Stimulated activated CD8-positive, alpha-beta memory T cell treated with anti-CD3 and anti-CD28 coated beads, Interleukin-2, amount 100 ng/mL, for 48 hours (primary cell): ENCODE results near the gene HDAC4.

Source experiments
- DNase-seq, 2 donors: peaks; one replicate each; pipeline ENCODE4 v3.0.0-alpha.2; 2020; ENCODE audit warnings: low read depth in 2 of 2

HDAC4 gene

DNA sequence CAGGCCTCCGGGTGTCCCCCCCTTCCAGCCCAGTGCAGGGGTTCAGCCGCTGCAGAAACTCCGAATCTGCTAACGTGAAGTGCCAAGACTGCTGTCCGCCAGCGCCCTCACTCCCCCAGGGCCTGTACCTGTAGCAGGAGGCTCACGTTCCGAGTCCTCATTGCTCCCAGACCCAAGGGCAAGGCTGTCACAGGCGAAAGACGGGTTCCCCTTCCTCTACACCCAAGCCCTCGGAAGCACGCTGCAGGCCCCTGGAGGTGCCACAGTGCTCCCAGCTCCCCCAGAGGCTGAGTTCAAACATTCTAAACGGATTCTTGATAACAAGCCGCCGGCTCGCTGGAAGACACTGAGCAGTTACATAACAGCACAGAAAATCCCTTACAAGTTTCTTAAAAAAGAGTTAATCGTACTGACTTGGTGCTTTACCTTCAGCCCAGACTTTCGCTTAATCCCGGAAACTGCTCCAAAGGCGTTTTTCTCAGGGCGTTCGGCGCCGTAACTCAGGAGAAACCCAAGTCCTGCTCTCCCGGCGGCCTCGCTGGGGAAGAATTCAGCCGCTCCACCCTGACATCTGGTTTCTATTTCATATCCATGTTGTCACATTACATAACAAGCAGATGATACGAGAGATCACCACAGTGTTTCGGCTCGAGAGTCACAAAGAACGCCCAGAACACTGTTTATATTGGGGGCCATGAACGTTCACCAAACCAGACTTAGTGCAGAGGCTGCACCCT, 92.0 kb downstream of the HDAC4 start:
- DNase-seq = no peak

DNA sequence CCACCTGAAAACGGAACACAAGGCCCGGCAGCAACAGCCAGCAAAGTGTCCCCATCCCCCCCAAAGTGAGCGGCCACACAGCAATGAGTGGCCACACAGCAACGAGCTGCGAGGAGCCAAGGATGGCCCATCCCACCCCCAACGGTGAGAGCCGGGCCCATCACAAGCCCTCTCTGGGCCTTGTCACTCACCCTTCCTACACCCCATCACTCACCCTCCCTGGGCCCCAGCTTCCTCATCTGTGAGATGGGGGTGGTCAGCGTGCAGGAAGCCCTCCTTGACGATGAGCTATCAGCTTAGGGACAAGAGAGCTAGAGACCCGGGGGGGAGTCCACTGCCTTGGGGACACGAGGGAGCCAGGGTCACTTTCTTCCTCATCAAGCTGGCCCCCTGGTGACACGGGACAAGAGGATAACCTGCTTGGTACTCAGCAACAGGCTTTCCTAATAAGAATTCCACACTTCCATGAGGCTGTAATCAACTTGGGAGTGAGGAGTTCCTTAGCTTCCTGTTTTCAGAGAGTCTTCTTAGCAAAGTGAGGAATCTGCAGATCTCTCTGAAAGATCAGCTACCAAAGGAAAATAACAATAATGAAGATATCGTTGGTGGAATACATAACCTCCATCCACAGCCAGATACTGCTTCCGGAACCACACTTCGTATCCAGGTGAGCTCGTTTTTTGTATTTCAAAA, 92.8 kb downstream of the HDAC4 start:
- no peak for DNase-seq

DNA sequence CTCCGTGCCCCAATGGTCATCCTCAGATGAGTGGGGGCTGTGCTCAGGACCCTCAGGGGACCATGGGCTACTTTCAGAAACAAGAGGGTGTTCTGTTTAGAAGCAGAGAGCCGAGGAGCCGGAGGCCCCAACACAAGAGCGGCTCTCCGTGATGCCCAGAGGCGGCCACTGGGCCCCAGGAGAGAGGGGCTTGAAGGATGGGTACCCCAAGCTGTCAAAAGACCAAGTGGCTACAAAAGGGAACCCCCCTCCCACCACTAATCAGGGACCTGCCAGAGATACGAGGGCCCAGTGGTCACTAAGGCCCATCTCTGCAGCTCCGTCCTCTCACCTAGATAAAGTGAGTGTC, 93.6 kb downstream of the HDAC4 start:
- DNase-seq = no peak

DNA sequence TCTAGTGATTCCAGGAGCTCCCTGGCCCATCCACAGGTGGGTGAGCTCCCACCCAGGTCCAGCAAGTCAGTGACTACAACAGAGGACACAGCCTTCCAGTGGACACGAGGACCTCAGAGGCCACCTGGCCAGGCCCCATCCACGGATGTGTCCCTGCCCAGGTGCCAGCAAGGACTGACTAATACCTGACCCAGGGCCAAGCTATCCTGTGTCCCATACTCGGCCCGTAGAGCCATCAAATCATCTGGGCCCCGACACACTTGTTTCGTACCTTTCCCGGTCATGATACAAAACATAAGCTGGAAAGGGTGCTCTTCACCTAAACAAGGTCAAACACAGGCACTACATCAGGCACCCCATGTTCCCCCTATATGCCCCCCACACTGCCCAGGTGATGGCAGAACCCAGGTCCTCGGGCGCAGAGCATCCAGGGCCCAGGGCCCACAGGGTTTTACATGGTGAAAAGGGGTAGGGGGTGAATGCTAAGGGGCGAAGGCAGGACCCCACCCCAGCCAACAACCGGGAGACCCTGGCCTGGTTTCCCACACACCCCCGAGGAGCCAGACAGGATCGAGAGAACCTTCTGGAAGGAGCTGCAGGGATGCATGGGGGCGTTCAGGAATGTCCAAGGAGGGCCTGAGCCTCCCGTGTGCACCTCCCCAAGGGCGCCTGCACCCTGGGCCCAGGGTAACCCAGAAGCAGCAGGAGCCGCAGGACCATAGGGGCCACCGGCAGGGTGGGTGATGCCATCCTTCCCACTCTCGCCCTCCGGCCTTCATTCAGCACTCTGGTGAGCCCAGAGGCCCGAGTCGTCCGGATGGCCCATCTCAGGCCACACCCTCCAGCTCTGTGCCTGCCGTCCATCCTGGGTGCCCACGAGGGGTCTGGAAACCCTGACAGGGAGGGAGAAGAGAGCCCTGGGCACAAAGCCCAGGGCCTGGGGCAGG, 94.3 kb downstream of the HDAC4 start:
- DNase-seq = no peak

DNA sequence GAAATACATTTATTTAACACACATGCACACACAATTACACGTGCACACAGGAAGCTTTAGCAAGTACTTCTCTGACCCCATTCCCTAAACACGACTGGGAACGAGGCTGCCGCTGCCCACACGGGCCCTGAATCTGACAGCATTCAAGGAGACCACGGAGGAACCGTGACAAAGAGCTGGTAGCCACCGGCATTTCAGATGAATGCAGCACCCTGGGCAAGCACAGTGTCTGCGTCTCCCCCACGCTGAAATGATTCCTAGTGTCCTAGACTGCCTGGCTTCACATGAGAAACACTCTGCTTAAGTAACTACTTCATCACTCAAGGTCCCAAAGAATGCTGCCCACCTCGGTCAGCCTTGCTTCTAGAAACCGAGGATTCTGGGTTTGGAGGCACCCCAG, 95.0 kb downstream of the HDAC4 start:
- DNase-seq = no peak

DNA sequence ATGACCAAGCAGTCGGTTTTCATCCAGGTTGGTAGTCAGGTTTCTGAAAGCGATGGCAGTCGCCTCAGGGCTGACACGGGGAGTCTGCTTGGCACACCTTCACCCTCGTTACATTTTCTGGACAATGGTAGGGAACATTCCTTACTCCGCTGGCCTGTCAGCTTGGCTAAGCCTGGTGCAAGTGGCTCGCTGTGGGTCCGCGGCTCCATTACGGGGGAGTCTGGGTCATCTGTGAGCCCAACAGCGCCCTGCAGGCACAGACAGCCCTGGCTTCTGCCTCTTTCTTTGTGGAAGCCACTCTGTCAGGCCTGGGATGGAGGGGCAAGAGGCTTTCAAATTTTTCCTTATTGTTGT, 95.6 kb downstream of the HDAC4 start:
- DNase-seq = no peak

DNA sequence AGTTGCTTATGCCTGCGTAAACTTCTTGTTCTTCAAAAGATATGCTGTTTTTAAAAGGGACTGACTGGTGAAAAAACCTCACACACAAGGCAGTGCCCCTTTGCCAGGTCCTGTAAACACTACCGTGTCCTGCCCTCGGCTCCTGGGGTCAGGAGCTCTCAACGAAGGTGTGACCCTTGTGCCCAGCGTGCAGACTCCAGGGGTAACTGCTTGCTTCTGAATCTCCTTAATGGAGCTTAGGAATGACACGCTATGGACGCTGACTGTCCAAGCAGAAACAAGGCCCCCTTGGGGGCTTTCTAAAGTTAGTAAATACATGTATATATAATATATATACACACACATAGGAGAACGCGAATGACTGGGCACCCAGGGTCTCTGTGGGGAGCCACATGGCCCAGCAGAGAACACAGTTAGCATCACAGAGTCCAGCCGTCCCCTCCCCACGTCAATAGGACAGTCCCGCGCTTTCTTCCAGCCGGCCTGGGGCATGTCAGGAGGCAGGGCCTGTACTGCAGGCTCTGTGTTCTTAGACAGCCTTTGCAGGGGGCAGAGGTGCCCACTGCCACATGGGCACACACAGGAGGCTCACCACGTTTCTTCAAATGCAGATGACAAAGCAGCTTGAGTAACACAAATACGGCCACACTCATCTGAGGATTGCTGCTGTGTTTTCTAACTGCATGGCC, 96.1 kb downstream of the HDAC4 start:
- no peak for DNase-seq

DNA sequence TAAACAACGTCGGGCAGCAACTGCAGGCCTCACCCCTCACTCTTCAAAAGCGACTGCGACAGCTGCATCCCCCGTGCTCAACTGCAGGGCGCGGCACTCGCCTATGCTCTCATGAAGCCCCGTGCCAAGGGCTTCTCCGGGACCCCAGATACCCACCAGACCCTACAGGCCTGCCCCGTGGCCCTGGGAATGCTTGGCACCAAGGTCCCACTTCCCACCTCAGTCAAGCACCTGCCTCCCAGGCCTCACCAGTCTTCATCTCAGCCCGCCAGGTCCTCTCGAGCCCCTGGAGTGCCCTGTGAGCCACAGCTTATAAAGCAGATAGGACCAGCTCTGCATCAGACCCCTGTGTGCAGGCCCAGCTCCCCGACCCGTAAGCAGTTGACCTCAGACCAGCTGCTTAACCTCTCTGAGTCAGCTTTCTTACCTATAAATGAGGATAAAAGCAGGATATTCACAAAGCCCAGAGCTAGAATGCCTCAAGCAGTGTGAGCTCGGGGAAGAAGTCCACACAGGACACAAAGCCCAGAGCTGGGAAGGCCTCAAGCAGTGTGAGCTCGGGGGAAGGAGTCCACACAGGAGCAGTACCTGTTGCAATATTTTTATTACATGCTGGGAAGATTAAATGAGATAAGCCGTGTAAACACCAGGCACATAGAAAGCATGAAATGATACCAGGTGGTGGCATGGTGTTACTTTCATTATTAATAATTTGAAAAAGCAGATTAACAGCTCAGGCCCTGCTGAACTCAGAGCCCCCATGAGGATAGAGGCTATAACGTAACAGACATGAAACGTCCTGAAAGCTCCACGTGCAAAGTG, 96.9 kb downstream of the HDAC4 start:
- no peak for DNase-seq

DNA sequence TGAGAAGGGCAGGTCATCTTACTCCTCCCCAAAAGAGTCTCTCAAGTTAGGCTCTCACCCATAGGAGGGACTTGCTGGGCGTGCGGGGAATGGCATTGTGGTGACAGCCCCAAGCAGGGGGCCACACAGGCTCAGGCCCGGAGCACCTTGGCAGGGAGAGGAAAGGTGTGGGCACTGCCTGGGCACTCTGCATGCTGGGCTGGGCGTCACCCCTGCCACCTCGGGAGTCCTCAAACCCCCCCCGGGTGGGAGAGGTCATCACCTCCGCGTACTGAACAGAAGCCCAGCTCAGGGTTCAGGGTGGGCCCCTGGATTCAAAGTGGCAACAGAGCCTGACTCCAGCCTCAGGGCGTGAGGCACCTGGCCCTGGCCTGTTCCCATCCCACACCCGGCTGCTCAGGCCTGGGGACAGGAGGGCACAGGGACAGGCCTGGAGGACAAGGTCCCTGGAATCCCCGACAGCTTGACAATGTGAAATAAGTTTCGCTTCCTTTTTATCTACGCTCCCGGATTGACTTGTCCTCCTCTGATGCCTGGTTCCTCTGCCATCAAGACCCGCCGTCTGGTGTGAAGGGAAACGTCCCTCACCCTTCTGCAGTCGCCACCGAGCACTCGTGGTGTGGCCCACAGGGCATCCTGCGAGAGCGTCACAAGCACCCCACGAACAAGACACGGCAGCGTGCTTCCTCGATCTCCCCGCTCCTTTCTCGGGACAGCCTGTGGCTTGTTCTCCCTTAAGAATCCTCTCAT, 97.8 kb downstream of the HDAC4 start:
- DNase-seq = no peak

DNA sequence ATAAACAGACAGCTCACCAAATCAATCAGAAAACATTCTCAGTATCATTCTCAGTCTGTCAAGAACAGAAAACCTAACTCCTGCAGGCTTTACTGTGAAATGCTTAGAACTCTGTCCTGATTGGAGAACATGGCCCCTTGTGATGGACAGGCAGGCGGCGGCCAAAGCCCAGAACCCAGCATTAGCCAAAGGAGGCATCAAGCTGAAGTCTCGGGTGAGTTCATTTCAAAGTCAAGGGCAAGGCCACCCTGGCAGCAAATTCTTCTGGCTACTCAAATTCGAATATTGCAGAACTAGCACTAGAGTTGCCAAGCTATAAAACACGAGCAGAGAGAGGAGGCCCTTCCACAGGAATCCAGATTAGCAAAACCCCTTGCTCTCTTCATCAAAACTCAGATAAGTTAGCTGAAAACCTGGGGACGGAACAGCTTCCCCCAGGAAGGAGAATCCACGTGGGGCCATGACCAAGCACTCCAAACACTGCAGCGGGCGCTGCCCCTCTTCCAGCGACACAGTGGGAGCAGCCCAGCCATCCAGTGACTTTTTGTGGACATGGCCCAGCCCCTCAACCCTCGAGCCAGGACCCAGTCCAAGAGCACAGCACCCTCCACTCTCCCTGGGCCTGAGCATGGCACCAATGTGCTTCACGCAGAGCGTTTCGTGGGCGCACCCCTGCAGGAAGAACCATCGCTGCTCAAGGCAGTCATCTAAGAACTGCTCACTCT, 98.6 kb downstream of the HDAC4 start:
- DNase-seq = no peak

DNA sequence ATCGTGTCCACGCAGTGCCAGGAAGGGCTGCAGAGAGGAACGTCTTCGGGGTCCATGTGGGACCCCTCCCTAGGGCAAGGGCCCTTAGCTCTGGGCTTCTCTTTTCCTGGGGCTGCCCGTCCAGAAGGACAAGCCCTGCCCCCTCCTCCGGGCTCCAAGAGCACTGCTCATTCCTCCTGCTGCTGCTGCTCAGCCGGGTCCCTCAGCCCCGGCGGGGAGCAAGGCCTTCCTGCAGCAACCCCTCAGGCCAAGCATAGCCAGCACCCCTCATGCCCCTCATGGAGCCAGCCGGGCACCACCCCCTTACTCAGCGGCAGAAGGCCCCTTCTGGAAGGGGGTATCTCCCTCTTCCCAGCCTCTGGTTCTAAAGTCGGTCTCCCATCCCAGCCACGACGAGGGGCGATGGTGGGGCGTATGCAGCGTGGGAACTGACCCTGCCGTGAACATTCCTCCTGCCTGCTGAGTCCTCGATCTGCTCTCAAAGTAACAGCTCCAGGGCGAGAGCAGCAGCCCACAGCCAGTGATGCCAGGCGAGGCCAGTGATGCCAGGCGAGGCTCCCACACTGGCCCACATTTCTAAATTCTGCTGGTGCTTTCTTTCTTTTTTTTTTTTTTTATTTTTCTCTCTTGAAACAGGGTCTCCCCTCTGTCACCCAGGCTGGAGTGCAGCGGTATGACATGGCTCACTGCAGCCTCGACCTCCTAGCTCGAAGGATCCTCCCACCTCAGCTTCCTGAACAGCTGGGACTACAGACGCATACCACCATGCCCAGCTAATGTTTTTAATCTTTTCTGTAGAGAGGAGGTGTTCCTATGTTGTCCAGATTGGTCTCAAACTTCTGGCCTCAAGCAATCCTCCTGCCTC, 99.7 kb downstream of the HDAC4 start:
- no peak for DNase-seq

DNA sequence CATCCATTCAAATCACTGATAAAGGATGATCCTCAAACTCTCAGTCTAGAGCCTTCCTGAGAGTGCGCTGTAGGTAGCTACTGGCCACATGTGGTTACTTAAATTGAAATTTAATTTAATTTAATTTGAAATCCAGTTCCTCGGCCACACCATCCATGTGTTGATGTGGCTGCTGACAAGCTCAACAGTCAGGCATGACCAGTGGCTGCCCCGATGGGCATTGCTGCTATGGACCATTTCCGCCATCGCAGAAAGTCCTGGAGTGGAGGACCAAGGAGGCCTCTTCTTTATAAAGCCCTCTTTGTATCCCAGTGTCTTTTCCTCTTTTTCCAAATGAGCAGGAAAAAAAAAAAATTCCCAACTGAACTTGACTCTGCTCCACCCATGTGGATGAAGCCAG, 100.6 kb downstream of the HDAC4 start:
- DNase-seq = no peak

DNA sequence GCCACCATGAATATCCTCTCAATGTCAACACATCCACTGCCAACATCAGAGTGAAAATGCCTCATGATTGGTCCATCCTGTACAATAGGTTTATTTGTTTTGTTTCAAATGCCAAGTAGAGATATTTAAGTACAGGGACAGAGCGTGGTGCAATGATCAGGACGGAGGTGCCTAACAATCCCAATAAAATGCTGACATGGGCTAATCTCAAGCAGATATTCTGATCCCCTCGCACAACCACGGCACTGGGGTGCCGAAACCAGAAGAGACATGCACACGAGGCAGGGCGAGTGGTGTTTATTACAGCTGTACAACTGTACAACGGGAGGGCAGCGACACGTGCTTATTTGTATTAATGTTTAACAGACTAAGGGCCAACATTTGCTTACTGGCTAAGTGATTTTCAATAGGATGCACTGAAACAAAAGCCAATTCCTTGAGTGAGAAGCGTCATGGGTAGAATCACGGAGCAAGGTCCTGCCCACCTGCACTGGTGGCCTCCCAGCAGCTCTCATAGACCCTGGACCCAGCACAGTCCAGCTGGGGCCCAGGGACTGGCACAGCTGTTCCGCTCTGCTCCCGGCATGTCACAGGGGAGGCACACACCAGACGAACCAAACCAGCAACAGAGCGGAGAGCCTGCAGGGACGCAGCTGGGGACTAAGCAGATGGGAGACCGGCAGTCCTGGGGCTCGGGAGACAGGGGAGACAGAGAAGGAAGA, 101.4 kb downstream of the HDAC4 start:
- DNase-seq = no peak

DNA sequence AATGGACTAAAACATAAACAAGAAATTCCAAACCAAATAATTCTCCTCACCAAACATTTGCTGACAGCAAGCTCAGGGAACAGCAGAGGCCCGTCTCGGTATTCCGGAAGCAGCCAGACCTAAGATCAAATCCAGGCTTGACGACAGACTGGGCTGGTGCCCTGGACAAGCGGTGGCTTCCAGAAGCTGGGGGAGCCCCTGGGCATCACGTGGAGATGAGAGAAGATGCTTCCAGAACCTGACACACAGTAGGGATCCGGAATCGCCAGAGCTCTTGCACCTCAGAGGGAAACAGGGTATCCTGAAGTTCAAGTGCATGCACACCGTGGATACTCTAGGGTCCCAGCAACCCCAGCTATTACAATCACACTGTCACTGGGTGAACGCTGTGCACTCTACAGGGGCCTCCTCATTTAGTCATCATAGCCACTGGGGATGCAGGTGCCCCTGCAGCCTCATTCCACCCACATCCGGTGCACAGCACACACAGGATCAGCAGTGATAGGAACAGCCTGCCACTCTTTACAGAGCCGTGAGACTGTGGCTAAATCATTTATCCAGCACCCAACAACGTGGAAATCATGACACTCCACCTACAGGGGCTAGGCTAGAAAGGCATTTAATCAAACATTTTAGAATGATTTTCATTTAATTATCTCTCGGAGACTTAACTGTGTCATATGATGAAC, 102.6 kb downstream of the HDAC4 start:
- peak; percentile 38 to 46 for DNase-seq

DNA sequence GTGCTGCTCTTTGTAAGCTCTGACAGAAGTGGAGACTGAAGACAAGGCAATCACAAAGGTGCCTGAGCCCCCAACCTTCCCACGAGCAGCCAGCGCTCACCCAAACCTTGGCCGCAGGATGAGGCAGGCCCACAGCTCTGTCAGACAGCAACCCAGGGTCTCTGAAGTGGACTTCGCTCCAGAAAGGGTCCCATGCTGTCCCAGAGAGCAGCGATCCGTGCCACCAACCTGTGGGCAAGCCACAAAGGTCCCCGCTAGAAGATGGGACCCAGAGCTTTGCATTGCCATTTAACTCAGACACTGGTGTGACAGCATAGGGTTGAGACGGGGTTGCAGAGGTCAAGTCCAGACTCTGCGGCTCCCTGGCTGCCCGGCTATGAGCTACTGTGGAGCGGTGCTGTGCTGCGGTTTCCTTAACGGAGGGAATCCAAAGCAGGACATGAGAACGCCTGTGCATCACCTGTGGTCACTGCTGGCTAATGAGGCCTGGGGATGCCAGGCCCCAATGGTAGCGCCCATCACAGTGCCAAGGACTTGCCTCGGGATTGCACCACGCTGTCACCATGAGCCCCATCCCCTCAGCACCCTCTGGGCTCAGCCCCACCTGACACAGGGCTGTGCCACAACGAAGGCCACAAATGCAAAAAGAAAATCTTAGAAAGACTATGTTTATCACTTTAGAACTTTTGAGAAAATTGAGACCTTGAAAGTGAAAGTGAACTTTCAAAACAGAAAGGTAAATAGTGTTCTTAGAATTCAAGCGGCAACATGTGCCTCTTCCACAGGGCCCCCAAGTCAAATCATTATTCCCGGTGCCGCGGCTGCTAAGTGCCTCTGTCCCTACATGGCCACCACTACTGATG, 103.4 kb downstream of the HDAC4 start:
- DNase-seq = no peak
